ENCODE measurements around the gene HNF4A. TPM values are rescaled to one million over a fixed set of nuclear protein-coding genes. Genes with fewer than 3 reads are reported as not detected.

HNF4A gene
- total and polyA plus RNA-seq, 2 of the 13 experiments (the other 11 are each of a cell fraction or from before 2014, with no cell fraction given): 80.9 to 169 TPM

DNA sequence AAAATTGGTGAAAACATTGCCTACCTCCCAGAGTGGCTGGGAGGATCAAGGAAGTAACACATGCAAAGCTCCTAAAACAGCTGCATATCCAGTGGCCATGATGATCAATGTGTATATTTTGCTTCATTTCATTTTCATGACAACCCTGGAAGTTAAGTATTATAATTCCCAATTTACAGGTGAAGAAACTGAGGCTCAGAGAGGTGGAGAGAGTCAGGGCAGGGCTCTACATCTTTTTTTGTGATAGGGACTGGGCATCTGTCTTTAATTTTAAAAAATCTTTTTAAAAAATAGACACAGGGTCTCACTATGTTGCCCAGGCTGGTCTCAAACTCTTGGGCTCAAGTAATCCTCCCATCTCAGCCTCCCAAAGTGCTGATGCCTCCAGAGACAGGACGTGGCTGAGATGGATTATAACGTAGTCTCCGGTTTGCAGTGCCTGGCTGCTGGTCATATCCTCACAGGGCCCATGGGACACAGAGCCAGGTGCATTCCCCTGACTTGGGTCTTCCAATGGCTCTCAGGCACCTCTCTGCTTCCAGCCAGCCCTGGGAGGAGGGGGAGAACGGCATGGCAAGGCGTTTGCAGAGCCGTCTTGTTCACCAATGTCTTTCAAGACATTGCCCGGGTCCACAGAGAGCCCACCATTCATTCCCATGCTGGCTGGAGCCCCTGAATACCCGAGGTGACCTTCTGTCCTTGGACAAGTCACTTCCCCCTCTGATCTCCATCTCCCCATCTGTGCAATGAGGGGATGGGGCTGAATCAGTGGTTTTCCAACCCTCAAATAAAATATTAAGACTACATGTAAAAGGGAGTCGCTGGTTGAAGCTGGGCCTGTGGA, 38.3 kb downstream of the HNF4A start (continued):
- TF ChIP-seq, protein P1, sequence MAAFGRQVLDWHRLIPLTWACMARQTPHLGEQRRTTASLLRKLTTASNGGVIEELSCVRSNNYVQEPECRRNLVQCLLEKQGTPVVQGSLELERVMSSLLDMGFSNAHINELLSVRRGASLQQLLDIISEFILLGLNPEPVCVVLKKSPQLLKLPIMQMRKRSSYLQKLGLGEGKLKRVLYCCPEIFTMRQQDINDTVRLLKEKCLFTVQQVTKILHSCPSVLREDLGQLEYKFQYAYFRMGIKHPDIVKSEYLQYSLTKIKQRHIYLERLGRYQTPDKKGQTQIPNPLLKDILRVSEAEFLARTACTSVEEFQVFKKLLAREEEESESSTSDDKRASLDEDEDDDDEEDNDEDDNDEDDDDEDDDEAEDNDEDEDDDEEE (CRISPR knock-in tag; IDR thresholded peaks at IDR 0.05): no peak
- TF ChIP-seq, protein P2, sequence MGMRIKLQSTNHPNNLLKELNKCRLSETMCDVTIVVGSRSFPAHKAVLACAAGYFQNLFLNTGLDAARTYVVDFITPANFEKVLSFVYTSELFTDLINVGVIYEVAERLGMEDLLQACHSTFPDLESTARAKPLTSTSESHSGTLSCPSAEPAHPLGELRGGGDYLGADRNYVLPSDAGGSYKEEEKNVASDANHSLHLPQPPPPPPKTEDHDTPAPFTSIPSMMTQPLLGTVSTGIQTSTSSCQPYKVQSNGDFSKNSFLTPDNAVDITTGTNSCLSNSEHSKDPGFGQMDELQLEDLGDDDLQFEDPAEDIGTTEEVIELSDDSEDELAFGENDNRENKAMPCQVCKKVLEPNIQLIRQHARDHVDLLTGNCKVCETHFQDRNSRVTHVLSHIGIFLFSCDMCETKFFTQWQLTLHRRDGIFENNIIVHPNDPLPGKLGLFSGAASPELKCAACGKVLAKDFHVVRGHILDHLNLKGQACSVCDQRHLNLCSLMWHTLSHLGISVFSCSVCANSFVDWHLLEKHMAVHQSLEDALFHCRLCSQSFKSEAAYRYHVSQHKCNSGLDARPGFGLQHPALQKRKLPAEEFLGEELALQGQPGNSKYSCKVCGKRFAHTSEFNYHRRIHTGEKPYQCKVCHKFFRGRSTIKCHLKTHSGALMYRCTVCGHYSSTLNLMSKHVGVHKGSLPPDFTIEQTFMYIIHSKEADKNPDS (CRISPR knock-in tag; IDR thresholded peaks at IDR 0.05): no peak
- TF ChIP-seq JUNB (CRISPR knock-in tag; IDR thresholded peaks at IDR 0.05; ENCODE audit: borderline replicate concordance) (no peak), KDM1A (CRISPR knock-in tag; IDR thresholded peaks at IDR 0.05) (0 out of 2 replicates have a peak, but pooled peaks have one; percentile 7), GZF1 (CRISPR knock-in tag; IDR thresholded peaks at IDR 0.05) (no peak), ZFX (CRISPR knock-in tag; IDR thresholded peaks at IDR 0.05; ENCODE audit: low read depth) (no peak), ATM (IDR thresholded peaks at IDR 0.05; ENCODE audit: borderline replicate concordance) (no peak), ONECUT2 (CRISPR knock-in tag; IDR thresholded peaks at IDR 0.05) (no peak), MAZ (IDR thresholded peaks at IDR 0.05; ENCODE audit: borderline replicate concordance, low read depth, low read length) (no peak), MAZ (CRISPR knock-in tag; IDR thresholded peaks at IDR 0.05; ENCODE audit: low read depth) (no peak), ZNF614 (CRISPR knock-in tag; IDR thresholded peaks at IDR 0.05; ENCODE audit: borderline replicate concordance) (no peak), ZNF430 (CRISPR knock-in tag; IDR thresholded peaks at IDR 0.05) (no peak), ZFY (CRISPR knock-in tag; IDR thresholded peaks at IDR 0.05) (no peak), ELF1 (CRISPR knock-in tag; IDR thresholded peaks at IDR 0.05) (0 out of 2 replicates have a peak, but pooled peaks have one; percentile 2), TCF12 (IDR thresholded peaks at IDR 0.05) (no peak), TCF12 (CRISPR knock-in tag; IDR thresholded peaks at IDR 0.05) (0 out of 2 replicates have a peak, but pooled peaks have one; percentile 56), TBX3 (IDR thresholded peaks at IDR 0.05; ENCODE audit: borderline replicate concordance) (no peak), ZBTB3 (CRISPR knock-in tag; IDR thresholded peaks at IDR 0.05; ENCODE audit: borderline replicate concordance, low read depth) (no peak), HMG20B (CRISPR knock-in tag; conservative IDR thresholded peaks at IDR 0.05) (no peak), ERF (CRISPR knock-in tag; IDR thresholded peaks at IDR 0.05) (no peak)
- TF ChIP-seq, protein P3, sequence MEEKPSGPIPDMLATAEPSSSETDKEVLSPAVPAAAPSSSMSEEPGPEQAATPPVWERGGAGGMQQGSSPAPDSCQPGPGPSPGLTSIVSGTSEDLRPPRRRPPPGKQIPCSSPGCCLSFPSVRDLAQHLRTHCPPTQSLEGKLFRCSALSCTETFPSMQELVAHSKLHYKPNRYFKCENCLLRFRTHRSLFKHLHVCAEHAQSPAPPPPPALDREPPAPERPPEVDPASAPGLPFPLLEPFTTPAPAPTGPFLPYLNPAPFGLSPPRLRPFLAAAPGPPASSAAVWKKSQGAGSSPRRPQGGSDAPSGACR (CRISPR knock-in tag; IDR thresholded peaks at IDR 0.05): no peak
- TF ChIP-seq, protein P4, sequence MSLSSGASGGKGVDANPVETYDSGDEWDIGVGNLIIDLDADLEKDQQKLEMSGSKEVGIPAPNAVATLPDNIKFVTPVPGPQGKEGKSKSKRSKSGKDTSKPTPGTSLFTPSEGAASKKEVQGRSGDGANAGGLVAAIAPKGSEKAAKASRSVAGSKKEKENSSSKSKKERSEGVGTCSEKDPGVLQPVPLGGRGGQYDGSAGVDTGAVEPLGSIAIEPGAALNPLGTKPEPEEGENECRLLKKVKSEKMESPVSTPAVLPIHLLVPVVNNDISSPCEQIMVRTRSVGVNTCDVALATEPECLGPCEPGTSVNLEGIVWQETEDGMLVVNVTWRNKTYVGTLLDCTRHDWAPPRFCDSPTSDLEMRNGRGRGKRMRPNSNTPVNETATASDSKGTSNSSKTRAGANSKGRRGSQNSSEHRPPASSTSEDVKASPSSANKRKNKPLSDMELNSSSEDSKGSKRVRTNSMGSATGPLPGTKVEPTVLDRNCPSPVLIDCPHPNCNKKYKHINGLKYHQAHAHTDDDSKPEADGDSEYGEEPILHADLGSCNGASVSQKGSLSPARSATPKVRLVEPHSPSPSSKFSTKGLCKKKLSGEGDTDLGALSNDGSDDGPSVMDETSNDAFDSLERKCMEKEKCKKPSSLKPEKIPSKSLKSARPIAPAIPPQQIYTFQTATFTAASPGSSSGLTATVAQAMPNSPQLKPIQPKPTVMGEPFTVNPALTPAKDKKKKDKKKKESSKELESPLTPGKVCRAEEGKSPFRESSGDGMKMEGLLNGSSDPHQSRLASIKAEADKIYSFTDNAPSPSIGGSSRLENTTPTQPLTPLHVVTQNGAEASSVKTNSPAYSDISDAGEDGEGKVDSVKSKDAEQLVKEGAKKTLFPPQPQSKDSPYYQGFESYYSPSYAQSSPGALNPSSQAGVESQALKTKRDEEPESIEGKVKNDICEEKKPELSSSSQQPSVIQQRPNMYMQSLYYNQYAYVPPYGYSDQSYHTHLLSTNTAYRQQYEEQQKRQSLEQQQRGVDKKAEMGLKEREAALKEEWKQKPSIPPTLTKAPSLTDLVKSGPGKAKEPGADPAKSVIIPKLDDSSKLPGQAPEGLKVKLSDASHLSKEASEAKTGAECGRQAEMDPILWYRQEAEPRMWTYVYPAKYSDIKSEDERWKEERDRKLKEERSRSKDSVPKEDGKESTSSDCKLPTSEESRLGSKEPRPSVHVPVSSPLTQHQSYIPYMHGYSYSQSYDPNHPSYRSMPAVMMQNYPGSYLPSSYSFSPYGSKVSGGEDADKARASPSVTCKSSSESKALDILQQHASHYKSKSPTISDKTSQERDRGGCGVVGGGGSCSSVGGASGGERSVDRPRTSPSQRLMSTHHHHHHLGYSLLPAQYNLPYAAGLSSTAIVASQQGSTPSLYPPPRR (CRISPR knock-in tag; IDR thresholded peaks at IDR 0.05; ENCODE audit: borderline replicate concordance): no peak; the same call in 1 of the 2 replicates
